ENCODE results near the gene MRPL18. TPM values are rescaled to one million over a fixed set of nuclear protein-coding genes. Genes with fewer than 3 reads are reported as not detected.

MRPL18 gene
- total and polyA plus RNA-seq, 9 of the 15 experiments (the other 6 are each of a cell fraction or from before 2014, with no cell fraction given), result 149 to 456 (median 196) TPM

DNA sequence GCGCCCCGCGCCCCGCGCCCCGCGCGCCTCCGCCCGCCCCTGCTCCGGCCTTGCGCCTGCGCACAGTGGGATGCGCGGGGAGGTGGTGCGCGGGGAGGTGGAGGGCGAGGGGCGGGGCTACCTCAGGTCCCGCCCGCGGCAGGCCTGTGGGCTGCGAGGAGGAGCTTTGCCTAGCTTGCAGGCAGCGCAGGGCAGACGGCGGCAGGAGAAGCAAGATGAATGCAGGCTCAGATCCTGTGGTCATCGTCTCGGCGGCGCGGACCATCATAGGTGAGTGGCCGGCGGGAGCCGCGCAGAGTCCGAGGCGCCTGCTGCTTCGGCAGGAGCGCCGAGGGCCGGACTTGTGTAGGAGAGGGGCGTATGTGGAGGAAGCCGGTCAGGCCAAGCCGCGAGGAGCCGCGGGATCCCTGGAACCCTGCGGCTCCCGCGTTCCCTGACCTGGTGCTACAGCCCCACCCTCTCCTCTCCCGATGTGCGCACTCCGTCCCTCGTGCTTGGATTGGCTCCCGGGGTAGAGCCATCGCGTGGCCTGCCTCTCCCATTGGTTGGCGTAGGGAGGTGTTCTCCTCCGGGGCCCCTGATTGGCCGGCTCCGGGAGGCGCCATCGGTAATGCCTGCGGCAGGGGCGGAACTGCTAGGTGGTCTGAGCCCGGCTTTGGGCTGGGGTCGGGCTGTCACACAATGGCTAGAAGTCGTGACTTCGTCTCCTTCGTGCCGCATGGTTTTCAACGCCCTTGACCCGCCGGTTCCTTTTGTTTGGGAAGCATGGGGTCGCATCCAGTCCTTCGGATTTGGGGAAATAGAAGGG is 28.2 kb upstream of the MRPL18 start, which contains the start of gene ACAT2 (continued):
- TF ChIP-seq ZNF41 (CRISPR knock-in tag; conservative IDR thresholded peaks at IDR 0.05), result 0 out of 2 replicates have a peak, but pooled peaks have one; percentile 7
- TF ChIP-seq TEAD1 (CRISPR knock-in tag; IDR thresholded peaks at IDR 0.05), result peak in 1 of 2 experiments; percentile 46; a peak in 1 of 4 replicates
- TF ChIP-seq HDAC1 (IDR thresholded peaks at IDR 0.05), result peak in 1 of 2 experiments; percentile 92; a peak in 2 of 4 replicates
- TF ChIP-seq PML (IDR thresholded peaks at IDR 0.05; ENCODE audit: low read length), result peak; percentile 19
- TF ChIP-seq ZNF212 (CRISPR knock-in tag; IDR thresholded peaks at IDR 0.05), result 0 out of 2 replicates have a peak, but pooled peaks have one; percentile 8
- TF ChIP-seq STAT5A (IDR thresholded peaks at IDR 0.05; ENCODE audit: borderline replicate concordance, low read length), result no peak
- no peak for TF ChIP-seq ZNF347 (CRISPR knock-in tag; IDR thresholded peaks at IDR 0.05; ENCODE audit: low read depth)
- TF ChIP-seq, protein P1, sequence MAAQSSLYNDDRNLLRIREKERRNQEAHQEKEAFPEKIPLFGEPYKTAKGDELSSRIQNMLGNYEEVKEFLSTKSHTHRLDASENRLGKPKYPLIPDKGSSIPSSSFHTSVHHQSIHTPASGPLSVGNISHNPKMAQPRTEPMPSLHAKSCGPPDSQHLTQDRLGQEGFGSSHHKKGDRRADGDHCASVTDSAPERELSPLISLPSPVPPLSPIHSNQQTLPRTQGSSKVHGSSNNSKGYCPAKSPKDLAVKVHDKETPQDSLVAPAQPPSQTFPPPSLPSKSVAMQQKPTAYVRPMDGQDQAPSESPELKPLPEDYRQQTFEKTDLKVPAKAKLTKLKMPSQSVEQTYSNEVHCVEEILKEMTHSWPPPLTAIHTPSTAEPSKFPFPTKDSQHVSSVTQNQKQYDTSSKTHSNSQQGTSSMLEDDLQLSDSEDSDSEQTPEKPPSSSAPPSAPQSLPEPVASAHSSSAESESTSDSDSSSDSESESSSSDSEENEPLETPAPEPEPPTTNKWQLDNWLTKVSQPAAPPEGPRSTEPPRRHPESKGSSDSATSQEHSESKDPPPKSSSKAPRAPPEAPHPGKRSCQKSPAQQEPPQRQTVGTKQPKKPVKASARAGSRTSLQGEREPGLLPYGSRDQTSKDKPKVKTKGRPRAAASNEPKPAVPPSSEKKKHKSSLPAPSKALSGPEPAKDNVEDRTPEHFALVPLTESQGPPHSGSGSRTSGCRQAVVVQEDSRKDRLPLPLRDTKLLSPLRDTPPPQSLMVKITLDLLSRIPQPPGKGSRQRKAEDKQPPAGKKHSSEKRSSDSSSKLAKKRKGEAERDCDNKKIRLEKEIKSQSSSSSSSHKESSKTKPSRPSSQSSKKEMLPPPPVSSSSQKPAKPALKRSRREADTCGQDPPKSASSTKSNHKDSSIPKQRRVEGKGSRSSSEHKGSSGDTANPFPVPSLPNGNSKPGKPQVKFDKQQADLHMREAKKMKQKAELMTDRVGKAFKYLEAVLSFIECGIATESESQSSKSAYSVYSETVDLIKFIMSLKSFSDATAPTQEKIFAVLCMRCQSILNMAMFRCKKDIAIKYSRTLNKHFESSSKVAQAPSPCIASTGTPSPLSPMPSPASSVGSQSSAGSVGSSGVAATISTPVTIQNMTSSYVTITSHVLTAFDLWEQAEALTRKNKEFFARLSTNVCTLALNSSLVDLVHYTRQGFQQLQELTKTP (IDR thresholded peaks at IDR 0.05; ENCODE audit: low read depth in 1 of 2, partially characterized antibody in 2 of 2), result no peak
- TF ChIP-seq, protein P2, sequence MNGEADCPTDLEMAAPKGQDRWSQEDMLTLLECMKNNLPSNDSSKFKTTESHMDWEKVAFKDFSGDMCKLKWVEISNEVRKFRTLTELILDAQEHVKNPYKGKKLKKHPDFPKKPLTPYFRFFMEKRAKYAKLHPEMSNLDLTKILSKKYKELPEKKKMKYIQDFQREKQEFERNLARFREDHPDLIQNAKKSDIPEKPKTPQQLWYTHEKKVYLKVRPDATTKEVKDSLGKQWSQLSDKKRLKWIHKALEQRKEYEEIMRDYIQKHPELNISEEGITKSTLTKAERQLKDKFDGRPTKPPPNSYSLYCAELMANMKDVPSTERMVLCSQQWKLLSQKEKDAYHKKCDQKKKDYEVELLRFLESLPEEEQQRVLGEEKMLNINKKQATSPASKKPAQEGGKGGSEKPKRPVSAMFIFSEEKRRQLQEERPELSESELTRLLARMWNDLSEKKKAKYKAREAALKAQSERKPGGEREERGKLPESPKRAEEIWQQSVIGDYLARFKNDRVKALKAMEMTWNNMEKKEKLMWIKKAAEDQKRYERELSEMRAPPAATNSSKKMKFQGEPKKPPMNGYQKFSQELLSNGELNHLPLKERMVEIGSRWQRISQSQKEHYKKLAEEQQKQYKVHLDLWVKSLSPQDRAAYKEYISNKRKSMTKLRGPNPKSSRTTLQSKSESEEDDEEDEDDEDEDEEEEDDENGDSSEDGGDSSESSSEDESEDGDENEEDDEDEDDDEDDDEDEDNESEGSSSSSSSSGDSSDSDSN (IDR thresholded peaks at IDR 0.05; ENCODE audit: borderline replicate concordance in 1 of 2, low read depth in 2 of 2, low read length in 2 of 2), result no peak
- TF ChIP-seq RAD51 (IDR thresholded peaks at IDR 0.05; ENCODE audit: borderline replicate concordance, low read depth), result no peak; the same call in 1 of the 2 replicates
- TF ChIP-seq HNRNPH1 (optimal IDR thresholded peaks at IDR 0.05; ENCODE audit: low read depth, low read length), result no peak
- TF ChIP-seq ZNF217 (CRISPR knock-in tag; IDR thresholded peaks at IDR 0.05), result no peak
- TF ChIP-seq ZKSCAN1 (IDR thresholded peaks at IDR 0.05; ENCODE audit: low read depth, low read length), result peak; percentile 39; the same call in 1 of the 2 replicates
- TF ChIP-seq, protein P3, sequence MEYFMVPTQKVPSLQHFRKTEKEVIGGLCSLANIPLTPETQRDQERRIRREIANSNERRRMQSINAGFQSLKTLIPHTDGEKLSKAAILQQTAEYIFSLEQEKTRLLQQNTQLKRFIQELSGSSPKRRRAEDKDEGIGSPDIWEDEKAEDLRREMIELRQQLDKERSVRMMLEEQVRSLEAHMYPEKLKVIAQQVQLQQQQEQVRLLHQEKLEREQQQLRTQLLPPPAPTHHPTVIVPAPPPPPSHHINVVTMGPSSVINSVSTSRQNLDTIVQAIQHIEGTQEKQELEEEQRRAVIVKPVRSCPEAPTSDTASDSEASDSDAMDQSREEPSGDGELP (CRISPR knock-in tag; IDR thresholded peaks at IDR 0.05; ENCODE audit: borderline replicate concordance), result peak; percentile 73; the same call in 1 of the 2 replicates
- TF ChIP-seq, protein P4, sequence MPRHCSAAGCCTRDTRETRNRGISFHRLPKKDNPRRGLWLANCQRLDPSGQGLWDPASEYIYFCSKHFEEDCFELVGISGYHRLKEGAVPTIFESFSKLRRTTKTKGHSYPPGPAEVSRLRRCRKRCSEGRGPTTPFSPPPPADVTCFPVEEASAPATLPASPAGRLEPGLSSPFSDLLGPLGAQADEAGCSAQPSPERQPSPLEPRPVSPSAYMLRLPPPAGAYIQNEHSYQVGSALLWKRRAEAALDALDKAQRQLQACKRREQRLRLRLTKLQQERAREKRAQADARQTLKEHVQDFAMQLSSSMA (CRISPR knock-in tag; IDR thresholded peaks at IDR 0.05), result no peak
- peak; percentile 90; the same call in 1 of the 2 replicates for TF ChIP-seq KDM2B (CRISPR knock-in tag; IDR thresholded peaks at IDR 0.05)
- peak; percentile 98 for TF ChIP-seq MBD2 (IDR thresholded peaks at IDR 0.05; ENCODE audit: borderline replicate concordance, low read depth)
- TF ChIP-seq CREB1 (IDR thresholded peaks at IDR 0.05), result peak; percentile 63
- TF ChIP-seq CREB1 (CRISPR knock-in tag; IDR thresholded peaks at IDR 0.05), result peak; percentile 79

All from K562 (cell line).